MG63 (cell line): ENCODE data around the gene ZNF653. TPM values are rescaled to one million over a fixed set of nuclear protein-coding genes. Genes with fewer than 3 reads are reported as not detected.

Experiments used
- DNase-seq: peaks from one replicate; pipeline ENCODE4 v3.0.0-alpha.2; 2020
- H3K27me3 ChIP-seq: fragments of 250-450 bp; sonication (Bioruptor Pico); 2 replicates; pipeline ENCODE4 v1.5.1; 2020; ENCODE audit warnings: mild to moderate bottlenecking, moderate library complexity
- H3K36me3 ChIP-seq: fragments of 250-450 bp; sonication (Bioruptor Pico); 2 replicates; pipeline ENCODE4 v1.5.1; 2020; ENCODE audit warnings: mild to moderate bottlenecking, moderate library complexity
- H3K4me3 ChIP-seq: fragments of 250-450 bp; sonication (Bioruptor Pico); 2 replicates; pipeline ENCODE4 v1.5.1; 2020; ENCODE audit warnings: mild to moderate bottlenecking, moderate library complexity
- H3K9me3 ChIP-seq: fragments of 250-450 bp; sonication (Bioruptor Pico); 2 replicates; pipeline ENCODE4 v1.5.1; 2020; ENCODE audit warnings: mild to moderate bottlenecking, moderate library complexity
- total RNA-seq: library from RNA; depleted of rRNA; stranded (reverse); fragments of >200 nt; shearing (Covaris generic); gene quantifications from 2 replicates; pipeline ENCODE4 v1.2.3, GENCODE V29; 2014; ENCODE audit warnings: low replicate concordance; rRNA removed

ZNF653 gene
- 7.4 and 12.8 TPM in 2 replicates for total RNA-seq

GRCh38 chr19:11505504-11506100, at the start of gene ZNF653:
ZNF653 (minus strand) TSS chr19:11505839; CDS start chr19:11505786, 53 bp downstream.
- Histone ChIP-seq H3K27me3 (no peaks in the 10 kb centered on the region), H3K4me3 (peak within 1 kb of the TSS; percentile 65), H3K9me3 (no peaks in the 10 kb centered on the region), H3K36me3 (peaks cover 13% of the 10 kb centered on the region)
- DNase-seq, result peak; percentile 97

GRCh38 chr19:11555246-11555645, 49.6 kb upstream of the ZNF653 start:
- no peak for DNase-seq
- H3K9me3 ChIP-seq, result no peaks in the 10 kb centered on the region
- H3K36me3 ChIP-seq, result peaks cover 49% of the 10 kb centered on the region
- H3K27me3 ChIP-seq, result no peaks in the 10 kb centered on the region
- no peak overlapping the region for H3K4me3 ChIP-seq

- no peaks in the 10 kb centered on the region for H3K27me3 ChIP-seq
- no peak overlapping the region for H3K4me3 ChIP-seq
- no peak for DNase-seq
- H3K9me3 ChIP-seq, result no peaks in the 10 kb centered on the region
- peaks cover 49% of the 10 kb centered on the region for H3K36me3 ChIP-seq
Measured at GRCh38 chr19:11554160-11554559, 48.5 kb upstream of the ZNF653 start.

GRCh38 chr19:11552666-11553372, 47.2 kb upstream of the ZNF653 start:
- Histone ChIP-seq H3K36me3 (peaks cover 49% of the 10 kb centered on the region), H3K4me3 (no peak overlapping the region), H3K27me3 (no peaks in the 10 kb centered on the region), H3K9me3 (no peaks in the 10 kb centered on the region)
- no peak for DNase-seq

- Histone ChIP-seq H3K36me3 (peaks cover 43% of the 10 kb centered on the region), H3K9me3 (no peaks in the 10 kb centered on the region), H3K27me3 (no peaks in the 10 kb centered on the region), H3K4me3 (no peak overlapping the region)
- peak; percentile 37 for DNase-seq
Measured at GRCh38 chr19:11551603-11552235, 46.1 kb upstream of the ZNF653 start.

- Histone ChIP-seq H3K36me3 (peaks cover 30% of the 10 kb centered on the region), H3K27me3 (no peaks in the 10 kb centered on the region)
- DNase-seq, result no peak
Measured at GRCh38 chr19:11550265-11550664, 44.6 kb upstream of the ZNF653 start.

GRCh38 chr19:11549386-11549953, 43.8 kb upstream of the ZNF653 start:
- Histone ChIP-seq H3K4me3 (no peak overlapping the region), H3K9me3 (no peaks in the 10 kb centered on the region), H3K27me3 (no peaks in the 10 kb centered on the region), H3K36me3 (peaks cover 27% of the 10 kb centered on the region)
- no peak for DNase-seq

More at GRCh38 chr19:11550265-11550664, 44.6 kb upstream of the ZNF653 start:
- no peaks in the 10 kb centered on the region for H3K9me3 ChIP-seq
- H3K4me3 ChIP-seq, result no peak overlapping the region

GRCh38 chr19:11547929-11548700, 42.5 kb upstream of the ZNF653 start:
- H3K4me3 ChIP-seq, result no peak overlapping the region
- H3K36me3 ChIP-seq, result peaks cover 14% of the 10 kb centered on the region
- H3K27me3 ChIP-seq, result no peaks in the 10 kb centered on the region; the same call in 1 of the 2 replicates
- no peaks in the 10 kb centered on the region for H3K9me3 ChIP-seq
- no peak for DNase-seq

- DNase-seq, result no peak
Measured at GRCh38 chr19:11541238-11541637, 35.6 kb upstream of the ZNF653 start.

GRCh38 chr19:11540645-11541044, 35.0 kb upstream of the ZNF653 start:
- Histone ChIP-seq H3K36me3 (no peaks in the 10 kb centered on the region), H3K9me3 (no peaks in the 10 kb centered on the region), H3K27me3 (no peaks in the 10 kb centered on the region; the same call in 1 of the 2 replicates), H3K4me3 (no peak overlapping the region)
- no peak for DNase-seq

More at GRCh38 chr19:11541238-11541637, 35.6 kb upstream of the ZNF653 start:
- Histone ChIP-seq H3K27me3 (no peaks in the 10 kb centered on the region; the same call in 1 of the 2 replicates), H3K4me3 (no peak overlapping the region), H3K9me3 (no peaks in the 10 kb centered on the region), H3K36me3 (no peaks in the 10 kb centered on the region)

- H3K36me3 ChIP-seq, result no peaks in the 10 kb centered on the region
- no peaks in the 10 kb centered on the region for H3K9me3 ChIP-seq
- no peak overlapping the region for H3K4me3 ChIP-seq
- no peaks in the 10 kb centered on the region; the same call in 1 of the 2 replicates for H3K27me3 ChIP-seq
- no peak for DNase-seq
Measured at GRCh38 chr19:11539495-11540365, 34.1 kb upstream of the ZNF653 start.

GRCh38 chr19:11538232-11539036, 32.8 kb upstream of the ZNF653 start, which contains the start of gene CNN1:
CNN1 (plus strand) TSS chr19:11538851; CDS start chr19:11538928, 77 bp downstream.
- H3K36me3 ChIP-seq, result no peaks in the 10 kb centered on the region
- no peaks in the 10 kb centered on the region for H3K9me3 ChIP-seq
- H3K27me3 ChIP-seq, result no peaks in the 10 kb centered on the region
- peak; percentile 41 for DNase-seq
- H3K4me3 ChIP-seq, result no peak within 1 kb of the TSS

- peak; percentile 91 for DNase-seq
- peak overlapping the region; percentile 4; the same call in 1 of the 2 replicates for H3K4me3 ChIP-seq
- H3K27me3 ChIP-seq, result no peaks in the 10 kb centered on the region
- no peaks in the 10 kb centered on the region for H3K9me3 ChIP-seq
- H3K36me3 ChIP-seq, result no peaks in the 10 kb centered on the region
Measured at GRCh38 chr19:11535792-11536595, 30.4 kb upstream of the ZNF653 start.

- H3K9me3 ChIP-seq, result no peaks in the 10 kb centered on the region
- H3K36me3 ChIP-seq, result no peaks in the 10 kb centered on the region
- no peaks in the 10 kb centered on the region for H3K27me3 ChIP-seq
- no peak overlapping the region for H3K4me3 ChIP-seq
- DNase-seq, result no peak
Measured at GRCh38 chr19:11534948-11535347, 29.3 kb upstream of the ZNF653 start.
